H9 (cell line): ENCODE results near the gene MAL. TPM values are rescaled to one million over a fixed set of nuclear protein-coding genes. Genes with fewer than 3 reads are reported as not detected.

Experiments used
- DNase-seq: peaks from one replicate; pipeline ENCODE4 v3.0.0-alpha.2; 2017
- H2AFZ ChIP-seq: one replicate; pipeline ENCODE4 v1.6.1; 2013; ENCODE audit warnings: mild to moderate bottlenecking, low read length, control low read depth, moderate library complexity
- H2AK5ac ChIP-seq: 2 replicates; pipeline ENCODE4 v1.6.1; 2013; ENCODE audit warnings: low read length, control low read depth, mixed read lengths; ENCODE audit not compliant: insufficient read length
- H2BK120ac ChIP-seq: one replicate; pipeline ENCODE4 v1.6.1; 2013; ENCODE audit warnings: low read depth, mild to moderate bottlenecking, low read length, control low read depth, inconsistent platforms; ENCODE audit not compliant: poor library complexity, severe bottlenecking
- H2BK12ac ChIP-seq: 2 replicates; pipeline ENCODE4 v1.6.1; 2013; ENCODE audit warnings: low read length, control low read depth, mixed read lengths, low read depth; ENCODE audit not compliant: insufficient read length
- H2BK15ac ChIP-seq: 2 replicates; pipeline ENCODE4 v1.6.1; 2013; ENCODE audit warnings: low read depth, low read length, control low read depth
- H2BK20ac ChIP-seq: one replicate; pipeline ENCODE4 v1.6.1; 2013; ENCODE audit warnings: low read depth, mild to moderate bottlenecking, low read length, control low read depth, inconsistent platforms; ENCODE audit not compliant: poor library complexity, severe bottlenecking
- H2BK5ac ChIP-seq: 2 replicates; pipeline ENCODE4 v1.6.1; 2013; ENCODE audit warnings: low read length, control low read depth, mixed read lengths; ENCODE audit not compliant: insufficient read length
- H3K14ac ChIP-seq: 2 replicates; pipeline ENCODE4 v1.6.1; 2013; ENCODE audit warnings: low read length, control low read depth; ENCODE audit not compliant: insufficient read depth
- H3K18ac ChIP-seq: 2 replicates; pipeline ENCODE4 v1.6.1; 2013; ENCODE audit warnings: low read depth, mild to moderate bottlenecking, mixed read lengths, low read length, control low read depth; ENCODE audit not compliant: insufficient read length
- H3K23ac ChIP-seq: 2 replicates; pipeline ENCODE4 v1.6.1; 2013; ENCODE audit warnings: low read length, control low read depth, mixed read lengths, low read depth; ENCODE audit not compliant: insufficient read length
- H3K23me2 ChIP-seq: 2 replicates; pipeline ENCODE4 v1.6.1; 2013; ENCODE audit warnings: low read depth, mild to moderate bottlenecking, mixed read lengths, low read length, control low read depth; ENCODE audit not compliant: insufficient read length, poor library complexity, severe bottlenecking
- H3K27ac ChIP-seq: 2 replicates; pipeline ENCODE4 v1.5.1; 2013; ENCODE audit warnings: low read length, control low read depth, mixed read lengths, low read depth; ENCODE audit not compliant: insufficient read length
- H3K27me3 ChIP-seq: 2 replicates; pipeline ENCODE4 v1.6.1; 2013; ENCODE audit warnings: low read length, control low read depth, inconsistent platforms; ENCODE audit not compliant: insufficient read depth
- H3K4ac ChIP-seq: 2 replicates; pipeline ENCODE4 v1.6.1; 2013; ENCODE audit warnings: low read depth, mild to moderate bottlenecking, control low read depth, inconsistent platforms, low read length, moderate library complexity
- H3K4me1 ChIP-seq: 2 replicates; pipeline ENCODE4 v1.6.1; 2013; ENCODE audit warnings: low read length, control low read depth, inconsistent platforms; ENCODE audit not compliant: insufficient read depth
- H3K4me2 ChIP-seq: 2 replicates; pipeline ENCODE4 v1.6.1; 2013; ENCODE audit warnings: low read length, control low read depth, mixed read lengths; ENCODE audit not compliant: insufficient read length, insufficient read depth
- H3K56ac ChIP-seq: 2 replicates; pipeline ENCODE4 v1.6.1; 2013; ENCODE audit warnings: low read depth, mild to moderate bottlenecking, mixed read lengths, low read length, control low read depth; ENCODE audit not compliant: insufficient read length
- H3K79me1 ChIP-seq: 2 replicates; pipeline ENCODE4 v1.6.1; 2013; ENCODE audit warnings: low read depth, mild to moderate bottlenecking, moderate library complexity, low read length, control low read depth, inconsistent platforms; ENCODE audit not compliant: insufficient read depth, poor library complexity, severe bottlenecking
- H3K79me2 ChIP-seq: 2 replicates; pipeline ENCODE4 v1.6.1; 2013; ENCODE audit warnings: low read length, control low read depth, inconsistent platforms; ENCODE audit not compliant: insufficient read depth
- H3K9ac ChIP-seq: 2 replicates; pipeline ENCODE4 v1.6.1; 2013; ENCODE audit warnings: low read length, control low read depth, mixed read lengths; ENCODE audit not compliant: insufficient read length; ENCODE audit errors: extremely low read depth
- H3K9me3 ChIP-seq: one replicate; pipeline ENCODE4 v1.6.1; 2013; ENCODE audit warnings: low read depth, low read length, inconsistent platforms; ENCODE audit not compliant: control insufficient read depth
- H3T11ph ChIP-seq: one replicate; pipeline ENCODE4 v1.6.1; 2013; ENCODE audit warnings: mild to moderate bottlenecking, low read length, control low read depth, inconsistent platforms
- H4K20me1 ChIP-seq: one replicate; pipeline ENCODE4 v1.6.1; 2013; ENCODE audit not compliant: control insufficient read depth, insufficient read length, insufficient read depth
- H4K5ac ChIP-seq: 2 replicates; pipeline ENCODE4 v1.6.1; 2013; ENCODE audit warnings: low read depth, mild to moderate bottlenecking, mixed read lengths, low read length, control low read depth; ENCODE audit not compliant: insufficient read length
- H4K8ac ChIP-seq: replicated peaks from 2 replicates; pipeline ENCODE4 v1.6.1; 2013; ENCODE audit warnings: low read length, control low read depth, mixed read lengths, low read depth; ENCODE audit not compliant: insufficient read length
- H4K91ac ChIP-seq: 2 replicates; pipeline ENCODE4 v1.6.1; 2013; ENCODE audit warnings: low read depth, mild to moderate bottlenecking, moderate library complexity, mixed read lengths, low read length, control low read depth; ENCODE audit not compliant: insufficient read length
- H3K27ac Mint-ChIP-seq, 3 experiments: 2 replicates in 2 of 3; 3 replicates in 1 of 3; pipeline ENCODE4 v1.8.0; 2020 to 2021; ENCODE audit warnings: mixed read lengths in 3 of 3, mild to moderate bottlenecking in 1 of 3, moderate library complexity in 1 of 3
- H3K27me3 Mint-ChIP-seq: 2 replicates; pipeline ENCODE4 v1.8.0; 2021; ENCODE audit warnings: low read depth, mild to moderate bottlenecking, moderate library complexity, mixed read lengths
- H3K36me3 Mint-ChIP-seq, 3 experiments: 2 replicates in 2 of 3; 3 replicates in 1 of 3; pipeline ENCODE4 v1.8.0; 2020 to 2021; ENCODE audit warnings: low read depth in 3 of 3, mixed read lengths in 3 of 3; ENCODE audit not compliant: insufficient read depth in 1 of 3
- H3K4me1 Mint-ChIP-seq, 2 experiments: 2 replicates each; pipeline ENCODE4 v1.8.0; 2020; ENCODE audit warnings: mixed read lengths in 2 of 2
- H3K4me3 Mint-ChIP-seq, 2 experiments: 2 replicates in 1 of 2; 3 replicates in 1 of 2; pipeline ENCODE4 v1.8.0; 2020 to 2021; ENCODE audit warnings: mild to moderate bottlenecking in 2 of 2, mixed read lengths in 2 of 2, moderate library complexity in 1 of 2
- H3K9me3 Mint-ChIP-seq, 2 experiments: 2 replicates in 1 of 2; 3 replicates in 1 of 2; pipeline ENCODE4 v1.8.0; 2020; ENCODE audit warnings: mild to moderate bottlenecking in 2 of 2, mixed read lengths in 2 of 2, moderate library complexity in 1 of 2
- WGBS: extraction: QIAGEN DNeasy Blood & Tissue Kit; methylation state at CpG from one replicate; pipeline ENCODE4 v1.1.7; 2013; ENCODE audit warnings: missing lambda C conversion rate, low lambda C conversion rate, mixed read lengths; ENCODE audit not compliant: insufficient read length; ENCODE audit errors: extremely low coverage; 5-methylcytosine and 5-hydroxymethylcytosine counted together
- total RNA-seq: library from RNA; stranded (reverse); gene quantifications from 2 replicates; pipeline ENCODE4 v1.2.1, GENCODE V29; 2021
- TF ChIP-seq, protein P1 (sequence below): fragments of 200-600 bp; sonication (generic); conservative IDR thresholded peaks from 3 replicates; pipeline ENCODE4 v1.8.0; 2021; ENCODE audit warnings: antibody characterized with exemption, mild to moderate bottlenecking

MAL gene
- total RNA-seq, 1 experiment from 2014 or later = not detected

DNA sequence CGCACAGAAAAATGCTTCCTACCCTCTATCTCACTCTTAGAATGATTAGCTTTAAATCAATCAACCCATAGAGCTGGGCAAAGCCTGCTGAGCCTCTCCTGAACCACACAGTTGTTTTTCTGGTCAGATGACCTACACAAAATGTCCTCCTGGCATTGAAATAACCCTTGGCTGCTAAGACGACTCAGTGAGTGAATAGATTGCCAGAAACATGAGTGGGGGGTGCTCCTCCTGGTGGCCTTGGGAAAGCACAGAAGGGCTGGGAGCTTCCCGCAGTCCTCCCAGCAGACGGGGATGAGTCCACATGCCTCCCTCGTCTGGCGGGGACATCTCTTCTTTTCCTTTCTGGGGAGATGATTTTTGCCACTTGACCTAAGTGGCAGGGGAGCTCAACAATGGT is 14.9 kb downstream of the MAL start:
- Histone ChIP-seq H4K5ac (no peak overlapping the region), H3K79me2 (no peaks in the 10 kb centered on the region), H4K8ac (no peak overlapping the region), H4K20me1 (no peaks in the 10 kb centered on the region), H2BK120ac (no peak overlapping the region), H3K23me2 (no peaks in the 10 kb centered on the region), H3K18ac (no peak overlapping the region), H3T11ph (no peak overlapping the region), H2BK5ac (no peak overlapping the region), H3K4ac (no peak overlapping the region), H3K4me1 (no peaks in the 10 kb centered on the region), H3K9me3 (no peaks in the 10 kb centered on the region), H2BK12ac (no peak overlapping the region), H3K14ac (no peak overlapping the region), H3K9ac (no peak overlapping the region), H3K79me1 (no peaks in the 10 kb centered on the region), H2AFZ (no peak overlapping the region), H3K27me3 (no peaks in the 10 kb centered on the region), H3K23ac (no peak overlapping the region), H2AK5ac (no peak overlapping the region), H3K56ac (no peak overlapping the region), H2BK15ac (no peak overlapping the region), H2BK20ac (no peak overlapping the region), H3K4me2 (no peak overlapping the region), H3K27ac (no peak overlapping the region), H4K91ac (no peak overlapping the region)
- TF ChIP-seq, protein P1, sequence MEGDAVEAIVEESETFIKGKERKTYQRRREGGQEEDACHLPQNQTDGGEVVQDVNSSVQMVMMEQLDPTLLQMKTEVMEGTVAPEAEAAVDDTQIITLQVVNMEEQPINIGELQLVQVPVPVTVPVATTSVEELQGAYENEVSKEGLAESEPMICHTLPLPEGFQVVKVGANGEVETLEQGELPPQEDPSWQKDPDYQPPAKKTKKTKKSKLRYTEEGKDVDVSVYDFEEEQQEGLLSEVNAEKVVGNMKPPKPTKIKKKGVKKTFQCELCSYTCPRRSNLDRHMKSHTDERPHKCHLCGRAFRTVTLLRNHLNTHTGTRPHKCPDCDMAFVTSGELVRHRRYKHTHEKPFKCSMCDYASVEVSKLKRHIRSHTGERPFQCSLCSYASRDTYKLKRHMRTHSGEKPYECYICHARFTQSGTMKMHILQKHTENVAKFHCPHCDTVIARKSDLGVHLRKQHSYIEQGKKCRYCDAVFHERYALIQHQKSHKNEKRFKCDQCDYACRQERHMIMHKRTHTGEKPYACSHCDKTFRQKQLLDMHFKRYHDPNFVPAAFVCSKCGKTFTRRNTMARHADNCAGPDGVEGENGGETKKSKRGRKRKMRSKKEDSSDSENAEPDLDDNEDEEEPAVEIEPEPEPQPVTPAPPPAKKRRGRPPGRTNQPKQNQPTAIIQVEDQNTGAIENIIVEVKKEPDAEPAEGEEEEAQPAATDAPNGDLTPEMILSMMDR = no peak; the same call in 2 of the 3 replicates
- H3K36me3 Mint-ChIP-seq = peaks cover 0 to 2% (median 0%) of the 10 kb centered on the region in 3 experiments; a peak in 2 of 7 replicates
- WGBS = no CpG with 5 or more reads among the region's 6 CpGs
- H3K4me1 Mint-ChIP-seq = peaks cover 7 to 9% of the 10 kb centered on the region in 2 experiments; a peak in 3 of 4 replicates
- H3K4me3 Mint-ChIP-seq = no peak overlapping the region
- no peak for DNase-seq
- peaks cover 22 to 30% of the 10 kb centered on the region in 2 experiments for H3K9me3 Mint-ChIP-seq
- no peak overlapping the region for H3K27ac Mint-ChIP-seq
- peaks cover 57% of the 10 kb centered on the region for H3K27me3 Mint-ChIP-seq
